ENCODE results near the gene CNNM1. TPM values are rescaled to one million over a fixed set of nuclear protein-coding genes. Genes with fewer than 3 reads are reported as not detected.

CNNM1 gene
- total and polyA plus RNA-seq, 12 donors = 0.01 to 0.24 (median 0.10) TPM; not detected in 4

- Histone ChIP-seq H3K4me1 (peaks cover 0 to 79% (median 32%) of the 10 kb centered on the region in 9 donors), H3K4me3 (peak overlapping the region in 2 of 10 donors; percentile 18 to 96), H3K27me3 (no peaks in the 10 kb centered on the region), H3K36me3 (peaks cover 0 to 15% (median 5%) of the 10 kb centered on the region in 9 donors), H3K9me3 (no peaks in the 10 kb centered on the region), H3K27ac (peak overlapping the region; percentile 15 to 99 (median 96))
- DNase-seq = no peak
- intact Hi-C loops (cut with DNase I) = loop anchor here in 8 of 10 donors (2.0 to 10.0 kb wide), 8 partner anchors 40 to 968 kb away; partner anchors contain the start of genes COX15 (in 1 of the 8) and CUTC (in 1 of the 8)
- TF ChIP-seq CTCF (IDR thresholded peaks at IDR 0.05) = no peak
- no peak for ATAC-seq
- WGBS, 2 donors = 61 to 63% methylated on average over 6 of the region's 6 CpGs
These were observed 103.7 kb downstream of the CNNM1 start for GRCh38 chr10:99432881-99433280.

DNA sequence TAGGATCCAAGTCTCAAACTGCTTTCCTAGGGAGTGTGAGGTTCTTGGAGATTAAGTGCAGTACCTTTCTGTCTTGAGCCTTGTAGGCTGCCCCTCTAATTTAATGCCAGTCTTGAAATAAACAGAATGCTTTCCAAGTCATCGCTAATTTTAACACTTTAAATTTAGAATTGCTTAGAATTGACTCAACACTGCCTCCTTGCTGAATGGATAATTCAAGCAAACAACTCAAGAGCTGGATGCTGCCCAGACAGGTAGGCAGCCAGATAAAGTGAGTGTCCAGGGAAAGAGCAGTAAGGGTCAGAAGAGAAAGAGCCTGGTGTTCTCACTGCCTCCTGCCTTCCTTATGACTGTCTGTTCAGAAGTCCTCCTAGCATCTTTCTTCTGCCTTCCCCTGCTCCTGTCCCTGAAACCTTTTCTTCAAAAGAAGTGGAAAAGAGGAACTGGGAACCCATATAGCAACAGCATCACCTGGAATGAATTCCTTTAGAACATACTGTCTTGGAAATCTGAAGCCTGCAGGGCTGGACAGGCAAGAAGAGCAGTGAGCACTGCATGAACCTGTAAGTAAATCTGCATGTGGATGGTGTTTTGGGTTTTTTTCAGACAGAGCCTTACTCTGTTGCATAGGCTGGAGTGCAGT is 104.3 kb downstream of the CNNM1 start:
- Histone ChIP-seq H3K9me3 (no peaks in the 10 kb centered on the region), H3K27ac (peak overlapping the region; percentile 15 to 99 (median 96)), H3K4me3 (peak overlapping the region in 2 of 10 donors; percentile 18 to 96), H3K4me1 (peaks cover 0 to 74% (median 32%) of the 10 kb centered on the region in 9 donors), H3K36me3 (peaks cover 0 to 21% (median 5%) of the 10 kb centered on the region in 9 donors), H3K27me3 (no peaks in the 10 kb centered on the region)
- no peak for DNase-seq
- ATAC-seq = no peak
- WGBS, 2 donors = 16 to 24% methylated on average over 1 of the region's 1 CpG
- peak in 6 of 9 donors; percentile 18 to 49 (median 34) for TF ChIP-seq CTCF (IDR thresholded peaks at IDR 0.05)
- intact Hi-C loops (cut with DNase I) = loop anchor here in 8 of 10 donors (2.0 to 10.0 kb wide), 9 partner anchors 41 to 969 kb away; partner anchors contain the start of genes COX15 (in 1 of the 8) and CUTC (in 1 of the 8)

GRCh38 chr10:99435986-99436638 is 107.0 kb downstream of the CNNM1 start:
- H3K36me3 ChIP-seq = peaks cover 0 to 21% (median 5%) of the 10 kb centered on the region in 9 donors
- no peaks in the 10 kb centered on the region for H3K27me3 ChIP-seq
- intact Hi-C loops (cut with DNase I) = loop anchor here in 8 of 10 donors (2.0 to 10.0 kb wide), 9 partner anchors 44 to 971 kb away; partner anchors contain the start of genes COX15 (in 1 of the 8) and CUTC (in 1 of the 8)
- H3K27ac ChIP-seq = peak overlapping the region in 1 of 10 donors; percentile 11
- peak; percentile 39 to 72 (median 61) for TF ChIP-seq CTCF (IDR thresholded peaks at IDR 0.05)
- H3K4me3 ChIP-seq = no peak overlapping the region
- H3K4me1 ChIP-seq = peaks cover 0 to 59% (median 25%) of the 10 kb centered on the region in 9 donors
- WGBS, 2 donors = 31 to 34% methylated on average over 5 of the region's 5 CpGs
- no peak for DNase-seq
- no peaks in the 10 kb centered on the region for H3K9me3 ChIP-seq
- peak in 4 of 8 donors; percentile 19 to 40 (median 34) for ATAC-seq

- ATAC-seq = no peak
- intact Hi-C loops (cut with DNase I) = loop anchor here in 7 of 10 donors (5.0 to 10.0 kb wide), 8 partner anchors 47 to 974 kb away; partner anchors contain the start of genes COX15 (in 1 of the 7) and CUTC (in 1 of the 7)
- H3K27me3 ChIP-seq = no peaks in the 10 kb centered on the region
These were observed 109.7 kb downstream of the CNNM1 start for GRCh38 chr10:99438890-99439289.

More at GRCh38 chr10:99438890-99439289, 109.7 kb downstream of the CNNM1 start:
- 92 to 96% methylated on average over 2 of the region's 2 CpGs for WGBS, 2 donors
- no peak overlapping the region for H3K4me3 ChIP-seq
- H3K9me3 ChIP-seq = no peaks in the 10 kb centered on the region
- DNase-seq = no peak
- TF ChIP-seq CTCF (IDR thresholded peaks at IDR 0.05) = no peak
- peaks cover 0 to 33% (median 6%) of the 10 kb centered on the region in 9 donors for H3K4me1 ChIP-seq
- H3K36me3 ChIP-seq = peaks cover 0 to 18% (median 5%) of the 10 kb centered on the region in 9 donors
- H3K27ac ChIP-seq = no peak overlapping the region
